ENCODE data around the gene AOPEP. TPM values are rescaled to one million over a fixed set of nuclear protein-coding genes. Genes with fewer than 3 reads are reported as not detected.
A peak's percentile ranks its signal among the peaks of the same experiment; 100 is the strongest.

Gene AOPEP
- total RNA-seq, 2 donors from 2014 or later, result 81.5 to 224 TPM

GRCh38 chr9:95058795-95059386 lies 332.4 kb downstream of the AOPEP start:
- Histone ChIP-seq H3K4me1 (peaks cover 98% of the 10 kb centered on the region), H3K9me3 (no peaks in the 10 kb centered on the region), H3K36me3 (replicated peaks in 1 of 2; ENCODE audit: insufficient read depth in 1 of 2, low read depth in 2 of 2) (peaks cover 0 to 1% of the 10 kb centered on the region in 2 donors), H3K27ac (peak overlapping the region; percentile 35 to 82 (median 68)), H3K27me3 (no peaks in the 10 kb centered on the region), H3K4me3 (no peak overlapping the region)
- TF ChIP-seq POLR2A (IDR thresholded peaks at IDR 0.05), result no peak
- TF ChIP-seq, protein P1, sequence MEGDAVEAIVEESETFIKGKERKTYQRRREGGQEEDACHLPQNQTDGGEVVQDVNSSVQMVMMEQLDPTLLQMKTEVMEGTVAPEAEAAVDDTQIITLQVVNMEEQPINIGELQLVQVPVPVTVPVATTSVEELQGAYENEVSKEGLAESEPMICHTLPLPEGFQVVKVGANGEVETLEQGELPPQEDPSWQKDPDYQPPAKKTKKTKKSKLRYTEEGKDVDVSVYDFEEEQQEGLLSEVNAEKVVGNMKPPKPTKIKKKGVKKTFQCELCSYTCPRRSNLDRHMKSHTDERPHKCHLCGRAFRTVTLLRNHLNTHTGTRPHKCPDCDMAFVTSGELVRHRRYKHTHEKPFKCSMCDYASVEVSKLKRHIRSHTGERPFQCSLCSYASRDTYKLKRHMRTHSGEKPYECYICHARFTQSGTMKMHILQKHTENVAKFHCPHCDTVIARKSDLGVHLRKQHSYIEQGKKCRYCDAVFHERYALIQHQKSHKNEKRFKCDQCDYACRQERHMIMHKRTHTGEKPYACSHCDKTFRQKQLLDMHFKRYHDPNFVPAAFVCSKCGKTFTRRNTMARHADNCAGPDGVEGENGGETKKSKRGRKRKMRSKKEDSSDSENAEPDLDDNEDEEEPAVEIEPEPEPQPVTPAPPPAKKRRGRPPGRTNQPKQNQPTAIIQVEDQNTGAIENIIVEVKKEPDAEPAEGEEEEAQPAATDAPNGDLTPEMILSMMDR (IDR thresholded peaks at IDR 0.05), result no peak
- no peak for DNase-seq
- whole genome bisulfite sequencing, 2 donors, result 54 to 55% methylated on average over 7 of the region's 7 CpGs
- intact Hi-C loops (cut with DNase I), result no loop called here
- no peak for ATAC-seq

DNA sequence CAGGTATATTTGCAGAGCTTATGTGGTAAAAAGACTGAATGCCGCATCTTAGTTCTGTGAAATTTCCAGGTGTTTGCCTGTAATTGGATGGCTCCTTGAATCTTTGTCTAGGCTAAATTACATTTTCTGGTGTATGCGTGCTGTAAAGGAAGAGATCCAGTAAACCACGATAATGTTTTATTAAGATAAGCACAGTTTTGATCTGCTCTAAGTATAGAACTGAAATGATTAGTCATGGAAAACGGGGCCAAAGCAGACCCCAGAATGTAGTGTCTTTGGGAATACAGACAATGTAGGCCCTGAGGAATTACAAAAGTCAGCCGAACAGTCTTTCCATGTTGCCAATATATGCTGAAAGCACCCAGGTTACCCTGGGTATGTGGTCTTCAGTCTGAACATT lies 333.7 kb downstream of the AOPEP start:
- H3K27me3 ChIP-seq, result no peaks in the 10 kb centered on the region
- DNase-seq (no peak), ATAC-seq (no peak)
- no peak overlapping the region for H3K4me3 ChIP-seq
- intact Hi-C loops (cut with DNase I), result no loop called here
- WGBS, 2 donors, result 26 to 44% methylated on average over 5 of the region's 5 CpGs
- H3K4me1 ChIP-seq, result peaks cover 99% of the 10 kb centered on the region
- no peaks in the 10 kb centered on the region for H3K9me3 ChIP-seq
- peaks cover 0 to 1% of the 10 kb centered on the region in 2 donors for H3K36me3 ChIP-seq (replicated peaks in 1 of 2; ENCODE audit: insufficient read depth in 1 of 2, low read depth in 2 of 2)
- no peak for TF ChIP-seq POLR2A (IDR thresholded peaks at IDR 0.05)
- TF ChIP-seq, protein P1 (IDR thresholded peaks at IDR 0.05), result no peak
- H3K27ac ChIP-seq, result peak overlapping the region; percentile 11 to 82 (median 24)

DNA sequence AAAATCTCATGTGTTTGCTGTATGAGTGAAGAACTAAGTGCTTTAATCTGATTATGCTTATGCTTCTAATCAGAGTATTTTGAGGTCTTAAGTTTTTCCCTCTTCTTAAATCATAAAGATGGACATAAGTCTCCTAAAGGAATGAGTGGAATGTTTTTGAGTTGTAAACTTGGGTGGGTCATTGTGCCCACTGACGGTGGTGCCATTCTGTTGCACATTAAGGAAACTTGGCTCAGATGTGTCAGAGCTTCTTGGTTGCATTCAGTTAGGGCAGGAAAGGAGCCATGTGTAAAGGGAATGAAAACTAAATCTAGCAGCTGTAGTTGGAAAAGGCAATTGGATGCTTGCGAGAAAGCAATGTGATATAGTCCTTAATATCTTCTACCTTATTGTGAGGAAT lies 334.4 kb downstream of the AOPEP start:
- Histone ChIP-seq H3K27me3 (no peaks in the 10 kb centered on the region), H3K4me1 (peaks cover 99% of the 10 kb centered on the region), H3K36me3 (replicated peaks in 1 of 2; ENCODE audit: insufficient read depth in 1 of 2, low read depth in 2 of 2) (peaks cover 0 to 1% of the 10 kb centered on the region in 2 donors), H3K27ac (peak overlapping the region in 3 of 4 donors; percentile 14 to 82 (median 35)), H3K9me3 (no peaks in the 10 kb centered on the region), H3K4me3 (no peak overlapping the region)
- DNase-seq, result no peak
- 50 to 59% methylated on average over 2 of the region's 2 CpGs for WGBS, 2 donors
- ATAC-seq, result no peak
- TF ChIP-seq, protein P1 (IDR thresholded peaks at IDR 0.05), result no peak
- no peak for TF ChIP-seq POLR2A (IDR thresholded peaks at IDR 0.05)
- intact Hi-C loops (cut with DNase I), result no loop called here

GRCh38 chr9:95061916-95062595 lies 335.6 kb downstream of the AOPEP start:
- Histone ChIP-seq H3K27me3 (no peaks in the 10 kb centered on the region), H3K4me1 (peaks cover 99% of the 10 kb centered on the region), H3K9me3 (no peaks in the 10 kb centered on the region), H3K27ac (peak overlapping the region; percentile 20 to 78 (median 64)), H3K4me3 (no peak overlapping the region), H3K36me3 (replicated peaks in 1 of 2; ENCODE audit: insufficient read depth in 1 of 2, low read depth in 2 of 2) (peaks cover 0 to 3% of the 10 kb centered on the region in 2 donors)
- 46 to 49% methylated on average over 11 to 13 of the region's 13 CpGs for WGBS, 2 donors
- intact Hi-C loops (cut with DNase I), result no loop called here
- TF ChIP-seq, protein P1 (IDR thresholded peaks at IDR 0.05), result no peak
- TF ChIP-seq POLR2A (IDR thresholded peaks at IDR 0.05), result no peak
- DNase-seq, result no peak
- ATAC-seq, result no peak
